AG04450 (cell line): ENCODE results near the gene ERBB2. TPM values are rescaled to one million over a fixed set of nuclear protein-coding genes. Genes with fewer than 3 reads are reported as not detected.
A peak's percentile ranks its signal among the peaks of the same experiment; 100 is the strongest.

Experiments
- CTCF ChIA-PET: fragments of 300-600, 350-600 bp; formaldehyde crosslinking; extraction: SDS; loops from one replicate; lab custom pipeline; 2022; ENCODE audit warnings: antibody characterized with exemption, inconsistent platforms; lab: Charles Lee
- POLR2A ChIA-PET: fragments of 350-600 bp; formaldehyde crosslinking; extraction: SDS; loops from one replicate; lab custom pipeline; 2021; ENCODE audit warnings: antibody characterized with exemption, inconsistent platforms; lab: Yijun Ruan, JAX
- DNase-seq: peaks from one replicate; pipeline ENCODE4 v3.0.0-alpha.2; 2011; ENCODE audit warnings: low read depth, low spot score
- H3K27ac ChIP-seq: one replicate; pipeline ENCODE4 v1.5.1; 2012; ENCODE audit warnings: low read depth, low read length, control low read depth
- H3K27me3 ChIP-seq: one replicate; pipeline ENCODE4 v1.6.0; 2012; ENCODE audit warnings: low read length; ENCODE audit not compliant: control insufficient read depth, insufficient read depth
- H3K4me3 ChIP-seq: 2 replicates; pipeline ENCODE4 v1.5.1; 2011; ENCODE audit warnings: mild to moderate bottlenecking, low read depth, low read length, control low read depth
- H3K9me3 ChIP-seq: 2 replicates; pipeline ENCODE4 v1.5.1; 2012; ENCODE audit warnings: low read length; ENCODE audit not compliant: control insufficient read depth, insufficient read depth
- CTCF ChIP-seq: IDR thresholded peaks from 2 replicates; pipeline ENCODE4 v1.5.1; 2011; ENCODE audit warnings: low read depth, low read length, control low read depth, inconsistent platforms
- polyA plus RNA-seq: library from polyadenylated mRNA; depleted of rRNA; stranded (reverse); fragments of >200 nt; gene quantifications from 2 replicates; pipeline ENCODE4 v1.2.3, GENCODE V29; 2011

Gene ERBB2
- polyA plus RNA-seq, 1 experiment, result 21.2 TPM

- H3K27ac ChIP-seq, result no peak overlapping the region
- DNase-seq, result no peak
- no peaks in the 10 kb centered on the region for H3K27me3 ChIP-seq
- H3K4me3 ChIP-seq, result no peak overlapping the region
- no peak for TF ChIP-seq CTCF
- ChIA-PET POLR2A (no interaction called here), CTCF (no interaction called here)
- H3K9me3 ChIP-seq, result no peaks in the 10 kb centered on the region
Measured at GRCh38 chr17:39684369-39685192, 15.3 kb upstream of the ERBB2 start.

GRCh38 chr17:39687101-39687545 lies 12.7 kb upstream of the ERBB2 start:
- Histone ChIP-seq H3K4me3 (peak overlapping the region; percentile 83), H3K27me3 (no peaks in the 10 kb centered on the region), H3K9me3 (no peaks in the 10 kb centered on the region), H3K27ac (peak overlapping the region; percentile 85)
- DNase-seq, result no peak
- no peak for TF ChIP-seq CTCF
- POLR2A ChIA-PET, result interaction anchor here (0.9 kb wide), 1 partner anchor 43 kb away, joined by 4 read pairs; the partner anchor contains the start of gene MIEN1
- CTCF ChIA-PET, result interaction anchor here (0.7 to 2.1 kb wide), 2 partner anchors 8 to 66 kb away, joined by 3 to 8 read pairs; no protein-coding TSS in a partner anchor

DNA sequence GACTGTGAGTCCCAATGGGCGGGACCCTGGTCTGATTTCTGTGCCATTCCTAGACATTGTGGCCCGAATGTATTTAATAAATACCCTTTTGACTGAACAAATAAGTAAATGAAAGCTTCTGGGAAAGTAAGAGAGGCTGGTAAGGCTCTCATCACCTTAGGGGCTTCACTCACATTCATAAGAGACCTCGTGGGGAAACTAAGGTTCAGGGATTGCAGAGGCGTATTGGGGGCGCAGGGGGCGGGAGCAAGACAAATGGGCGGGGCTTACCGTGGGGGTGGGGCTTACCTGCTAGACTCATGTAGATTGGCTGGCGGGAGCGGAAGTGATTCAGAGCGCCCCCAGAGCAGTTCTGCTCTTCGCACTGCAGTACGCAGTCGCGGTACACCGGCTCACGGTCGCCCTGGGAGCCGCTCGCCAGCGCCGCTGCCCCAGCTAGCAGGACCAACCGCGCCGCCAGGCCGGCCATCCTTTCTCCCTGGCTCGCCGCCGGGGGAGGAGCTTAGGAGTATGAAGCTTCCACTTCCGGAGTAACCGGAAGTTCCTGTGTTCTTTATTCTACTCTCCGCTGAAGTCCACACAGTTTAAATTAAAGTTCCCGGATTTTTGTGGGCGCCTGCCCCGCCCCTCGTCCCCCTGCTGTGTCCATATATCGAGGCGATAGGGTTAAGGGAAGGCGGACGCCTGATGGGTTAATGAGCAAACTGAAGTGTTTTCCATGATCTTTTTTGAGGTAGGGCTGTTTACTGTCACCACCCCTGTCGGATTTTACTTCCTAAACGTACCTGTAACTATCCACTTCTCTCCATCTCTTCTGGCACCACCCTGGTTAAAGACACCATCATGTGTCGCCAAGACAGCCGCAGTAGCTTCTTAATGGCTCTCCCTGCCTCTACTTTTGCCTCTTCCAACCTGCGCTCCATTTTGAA lies 12.1 kb upstream of the ERBB2 start, which contains the start of gene PGAP3:
PGAP3 (minus strand) TSS at position 512 of the 929 bp plus-strand sequence; CDS start at position 469, 43 bp downstream.
- H3K4me3 ChIP-seq, result peak within 1 kb of the TSS; percentile 83
- ChIA-PET POLR2A (interaction anchor here (0.5 to 1.3 kb wide), 3 partner anchors 12 to 155 kb away, joined by 3 to 18 read pairs (median 4); partner anchors contain the start of genes ERBB2 and MIEN1), CTCF (interaction anchor here (0.7 to 2.1 kb wide), 6 partner anchors 9 to 66 kb away, joined by 3 to 8 read pairs (median 4); no protein-coding TSS in a partner anchor)
- H3K27ac ChIP-seq, result peak within 1 kb of the TSS; percentile 85
- H3K9me3 ChIP-seq, result no peaks in the 10 kb centered on the region
- DNase-seq, result peak; percentile 66
- no peaks in the 10 kb centered on the region for H3K27me3 ChIP-seq
- TF ChIP-seq CTCF, result no peak

GRCh38 chr17:39688475-39688835 lies 11.4 kb upstream of the ERBB2 start:
- no peak for DNase-seq
- no peaks in the 10 kb centered on the region for H3K27me3 ChIP-seq
- ChIA-PET POLR2A (interaction anchor here (1.3 kb wide), 1 partner anchor 11 kb away, joined by 18 read pairs; the partner anchor contains the start of gene ERBB2), CTCF (interaction anchor here (0.9 to 2.1 kb wide), 6 partner anchors 17 to 67 kb away, joined by 4 to 8 read pairs (median 4); no protein-coding TSS in a partner anchor)
- peak overlapping the region; percentile 83 for H3K4me3 ChIP-seq
- peak overlapping the region; percentile 85 for H3K27ac ChIP-seq
- no peaks in the 10 kb centered on the region for H3K9me3 ChIP-seq
- no peak for TF ChIP-seq CTCF
